ENCODE results near the gene TJP2. TPM values are rescaled to one million over a fixed set of nuclear protein-coding genes. Genes with fewer than 3 reads are reported as not detected.

TJP2 gene
- total RNA-seq, 3 donors from 2014 or later = 3.1 to 5.8 (median 4.1) TPM

DNA sequence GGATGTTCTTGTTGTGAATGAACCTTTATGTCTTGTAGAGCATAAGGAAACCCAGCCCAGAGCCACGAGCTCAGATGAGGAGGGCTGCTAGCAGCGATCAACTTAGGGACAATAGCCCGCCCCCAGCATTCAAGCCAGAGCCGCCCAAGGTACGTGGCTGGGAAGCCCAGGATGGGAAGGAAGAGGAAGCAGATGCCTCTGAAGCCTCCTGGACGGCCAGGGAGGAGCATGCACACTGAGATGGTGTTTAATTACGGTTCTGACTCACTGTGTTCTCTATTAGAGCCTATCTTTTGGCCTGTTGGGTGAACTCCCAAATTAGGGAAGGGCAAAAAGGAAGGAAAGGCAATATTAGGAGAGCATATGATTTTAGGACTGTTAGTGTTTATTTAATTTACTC is 75.3 kb downstream of the TJP2 start:
- Mint-ChIP-seq H3K36me3 (ENCODE audit: insufficient read depth) (peaks cover 12% of the 10 kb centered on the region), H3K4me3 (no peak overlapping the region), H3K4me1 (ENCODE audit: low read depth) (no peaks in the 10 kb centered on the region), H3K27me3 (ENCODE audit: low read depth) (no peaks in the 10 kb centered on the region), H3K9me3 (peaks cover 4% of the 10 kb centered on the region)
- DNase-seq (no peak), ATAC-seq (no peak)

DNA sequence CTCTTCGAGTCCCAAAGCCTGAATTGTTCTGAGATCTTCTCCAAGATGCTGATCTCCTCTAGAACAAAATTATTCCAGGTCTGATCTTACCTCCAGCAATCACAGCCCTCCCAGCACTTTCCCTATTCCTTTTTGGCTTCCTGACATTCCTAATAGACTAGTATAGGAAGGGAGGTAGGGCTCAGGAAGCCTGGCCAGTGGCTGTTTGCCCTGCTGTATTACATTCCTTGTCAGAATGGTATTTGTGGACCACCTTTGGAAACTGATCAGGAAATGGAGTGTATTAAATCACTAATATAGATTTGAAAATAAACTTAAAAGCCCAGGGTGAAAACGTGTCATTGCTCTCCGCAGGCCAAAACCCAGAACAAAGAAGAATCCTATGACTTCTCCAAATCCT is 76.6 kb downstream of the TJP2 start:
- peaks cover 12% of the 10 kb centered on the region for H3K36me3 Mint-ChIP-seq (ENCODE audit: insufficient read depth)
- H3K4me3 Mint-ChIP-seq = no peak overlapping the region
- no peaks in the 10 kb centered on the region for H3K4me1 Mint-ChIP-seq (ENCODE audit: low read depth)
- DNase-seq (no peak), ATAC-seq (no peak)
- peaks cover 4% of the 10 kb centered on the region for H3K9me3 Mint-ChIP-seq
- no peaks in the 10 kb centered on the region for H3K27me3 Mint-ChIP-seq (ENCODE audit: low read depth)

DNA sequence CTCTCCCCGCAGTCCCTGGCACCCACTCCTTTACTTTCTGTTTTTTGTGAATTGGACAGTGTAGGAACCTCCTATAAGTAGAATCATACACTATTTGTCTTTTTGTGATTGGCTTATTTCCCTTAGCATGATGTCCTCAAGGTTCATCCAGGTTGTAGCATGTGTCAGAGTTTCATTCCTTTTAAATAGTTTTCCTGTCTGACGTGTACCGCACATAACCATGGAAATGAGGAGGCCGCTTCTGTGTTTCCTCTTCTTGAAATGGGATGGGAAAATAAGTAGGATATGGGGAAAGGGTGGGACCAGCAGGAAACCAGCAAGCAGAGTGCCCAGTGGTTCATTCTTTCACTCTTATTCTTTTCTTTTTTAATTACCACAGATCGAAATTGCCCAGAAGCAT is 78.4 kb downstream of the TJP2 start:
- ATAC-seq = no peak
- Mint-ChIP-seq H3K4me1 (ENCODE audit: low read depth) (no peaks in the 10 kb centered on the region), H3K36me3 (ENCODE audit: insufficient read depth) (peaks cover 5% of the 10 kb centered on the region), H3K27me3 (ENCODE audit: low read depth) (no peaks in the 10 kb centered on the region), H3K4me3 (no peak overlapping the region), H3K9me3 (no peaks in the 10 kb centered on the region)
- no peak for DNase-seq

GRCh38 chr9:69253057-69253456 is 79.0 kb downstream of the TJP2 start:
- no peak for ATAC-seq

DNA sequence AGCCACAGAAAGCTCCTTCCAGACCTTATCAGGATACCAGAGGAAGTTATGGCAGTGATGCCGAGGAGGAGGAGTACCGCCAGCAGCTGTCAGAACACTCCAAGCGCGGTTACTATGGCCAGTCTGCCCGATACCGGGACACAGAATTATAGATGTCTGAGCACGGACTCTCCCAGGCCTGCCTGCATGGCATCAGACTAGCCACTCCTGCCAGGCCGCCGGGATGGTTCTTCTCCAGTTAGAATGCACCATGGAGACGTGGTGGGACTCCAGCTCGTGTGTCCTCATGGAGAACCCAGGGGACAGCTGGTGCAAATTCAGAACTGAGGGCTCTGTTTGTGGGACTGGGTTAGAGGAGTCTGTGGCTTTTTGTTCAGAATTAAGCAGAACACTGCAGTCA is 80.1 kb downstream of the TJP2 start:
- H3K27me3 Mint-ChIP-seq (ENCODE audit: low read depth) = no peaks in the 10 kb centered on the region
- no peak for ATAC-seq
- H3K4me1 Mint-ChIP-seq (ENCODE audit: low read depth) = no peaks in the 10 kb centered on the region
- H3K36me3 Mint-ChIP-seq (ENCODE audit: insufficient read depth) = peaks cover 2% of the 10 kb centered on the region
- no peak overlapping the region for H3K4me3 Mint-ChIP-seq
- DNase-seq = no peak
- H3K9me3 Mint-ChIP-seq = no peaks in the 10 kb centered on the region

More at GRCh38 chr9:69253057-69253456, 79.0 kb downstream of the TJP2 start:
- no peaks in the 10 kb centered on the region for H3K4me1 Mint-ChIP-seq (ENCODE audit: low read depth)
- H3K9me3 Mint-ChIP-seq = no peaks in the 10 kb centered on the region
- H3K4me3 Mint-ChIP-seq = no peak overlapping the region
- no peaks in the 10 kb centered on the region for H3K27me3 Mint-ChIP-seq (ENCODE audit: low read depth)
- H3K36me3 Mint-ChIP-seq (ENCODE audit: insufficient read depth) = peaks cover 5% of the 10 kb centered on the region
- DNase-seq = no peak

DNA sequence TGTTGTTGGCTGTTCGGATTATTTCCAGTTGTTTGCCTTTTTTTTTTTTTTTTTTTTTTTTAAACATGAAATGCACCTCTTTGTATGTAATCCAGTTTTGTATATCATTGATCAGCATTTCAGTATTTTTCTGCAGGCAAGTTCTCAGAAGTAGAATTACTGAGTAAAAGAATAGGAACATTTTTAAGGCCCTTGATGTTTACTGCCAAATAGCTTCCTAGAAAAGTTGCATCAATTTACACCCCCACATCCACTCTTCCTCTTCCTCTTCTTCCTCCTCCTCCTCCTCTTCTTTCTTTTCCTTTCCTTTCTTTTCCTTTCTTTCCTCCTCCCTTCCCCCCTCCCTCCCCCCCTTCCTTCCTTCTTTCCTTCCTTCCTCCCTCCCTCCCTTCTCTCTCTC is 81.5 kb downstream of the TJP2 start:
- H3K36me3 Mint-ChIP-seq (ENCODE audit: insufficient read depth) = peaks cover 2% of the 10 kb centered on the region
- no peak for DNase-seq

GRCh38 chr9:69258551-69258950 is 84.5 kb downstream of the TJP2 start:
- Mint-ChIP-seq H3K4me1 (ENCODE audit: low read depth) (no peaks in the 10 kb centered on the region), H3K4me3 (no peak overlapping the region), H3K36me3 (ENCODE audit: insufficient read depth) (no peaks in the 10 kb centered on the region), H3K27me3 (ENCODE audit: low read depth) (peaks cover 1% of the 10 kb centered on the region), H3K9me3 (no peaks in the 10 kb centered on the region)
- ATAC-seq = no peak
- DNase-seq = no peak

More for the DNA sequence above, 81.5 kb downstream of the TJP2 start:
- H3K4me3 Mint-ChIP-seq = no peak overlapping the region
- H3K9me3 Mint-ChIP-seq = no peaks in the 10 kb centered on the region
- no peak for ATAC-seq
- no peaks in the 10 kb centered on the region for H3K27me3 Mint-ChIP-seq (ENCODE audit: low read depth)
- no peaks in the 10 kb centered on the region for H3K4me1 Mint-ChIP-seq (ENCODE audit: low read depth)

DNA sequence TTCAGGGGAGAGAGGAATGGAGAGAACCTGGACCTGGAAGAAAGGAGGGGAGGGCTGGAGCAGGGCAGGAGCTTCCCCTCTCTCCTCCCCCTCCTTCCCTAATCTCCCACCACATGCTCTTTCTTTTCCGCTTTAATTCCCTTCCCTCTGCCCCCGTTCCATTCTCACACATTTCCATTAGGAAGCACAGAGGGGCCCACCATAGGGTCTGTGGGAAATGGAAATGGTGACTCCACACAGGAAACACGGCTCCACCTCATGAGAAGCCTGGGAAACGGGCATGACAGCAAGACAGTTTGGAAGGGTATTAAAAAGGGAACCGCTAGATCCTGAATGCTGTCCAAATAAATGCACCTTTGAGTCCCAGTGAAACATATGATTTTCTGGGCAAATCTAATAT is 86.1 kb downstream of the TJP2 start:
- no peak for ATAC-seq
- H3K9me3 Mint-ChIP-seq = no peaks in the 10 kb centered on the region
- peaks cover 5% of the 10 kb centered on the region for H3K27me3 Mint-ChIP-seq (ENCODE audit: low read depth)
- no peaks in the 10 kb centered on the region for H3K36me3 Mint-ChIP-seq (ENCODE audit: insufficient read depth)
- no peak overlapping the region for H3K4me3 Mint-ChIP-seq
- no peaks in the 10 kb centered on the region for H3K4me1 Mint-ChIP-seq (ENCODE audit: low read depth)
- DNase-seq = no peak

DNA sequence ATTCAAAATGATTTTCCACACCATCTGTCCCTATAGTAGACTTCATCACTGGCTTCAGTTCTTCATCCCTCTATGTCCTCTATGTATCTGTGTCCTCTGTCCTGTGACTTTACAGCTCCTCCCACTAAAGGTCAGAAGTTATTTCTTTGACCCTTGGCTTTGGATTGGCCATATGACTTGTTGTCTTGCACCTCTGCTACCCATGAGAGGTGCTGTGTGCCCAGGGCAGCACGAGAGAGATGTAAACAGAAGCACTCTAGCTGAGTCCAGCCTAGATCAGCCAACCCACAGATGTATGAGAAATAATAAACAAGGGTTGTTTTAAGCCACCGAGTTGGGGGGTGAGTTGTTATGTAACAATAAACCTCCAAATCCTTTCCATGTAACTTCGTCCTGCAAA is 87.6 kb downstream of the TJP2 start:
- H3K36me3 Mint-ChIP-seq (ENCODE audit: insufficient read depth) = no peaks in the 10 kb centered on the region
- DNase-seq (no peak), ATAC-seq (no peak)
- H3K9me3 Mint-ChIP-seq = no peaks in the 10 kb centered on the region
- peaks cover 15% of the 10 kb centered on the region for H3K27me3 Mint-ChIP-seq (ENCODE audit: low read depth)
- no peaks in the 10 kb centered on the region for H3K4me1 Mint-ChIP-seq (ENCODE audit: low read depth)
- no peak overlapping the region for H3K4me3 Mint-ChIP-seq

GRCh38 chr9:69264526-69264925 is 90.4 kb downstream of the TJP2 start:
- H3K4me1 Mint-ChIP-seq (ENCODE audit: low read depth) = no peaks in the 10 kb centered on the region
- no peaks in the 10 kb centered on the region for H3K36me3 Mint-ChIP-seq (ENCODE audit: insufficient read depth)
- H3K9me3 Mint-ChIP-seq = no peaks in the 10 kb centered on the region
- no peak overlapping the region for H3K4me3 Mint-ChIP-seq
- peaks cover 15% of the 10 kb centered on the region for H3K27me3 Mint-ChIP-seq (ENCODE audit: low read depth)
- ATAC-seq (no peak), DNase-seq (no peak)

DNA sequence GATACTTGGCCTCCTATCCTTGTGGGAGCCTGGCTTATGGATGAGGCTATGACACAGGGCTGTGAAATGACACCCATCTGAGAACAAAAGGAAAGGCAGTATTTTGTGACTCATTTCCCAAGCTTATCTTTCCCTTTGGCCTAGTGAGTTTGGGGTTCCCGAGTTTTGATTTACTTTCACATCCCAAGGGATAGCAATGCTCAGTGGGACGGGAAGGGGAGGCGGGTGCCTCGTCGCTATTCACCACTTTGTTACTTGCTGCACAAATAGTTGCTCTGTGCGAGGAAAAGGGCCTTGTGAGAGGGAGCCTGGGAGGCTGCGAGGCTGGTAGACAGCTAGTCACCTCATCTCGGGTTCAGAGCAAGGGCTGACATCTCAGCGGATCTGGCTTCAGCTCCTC is 91.8 kb downstream of the TJP2 start:
- no peak for ATAC-seq
- no peak for DNase-seq
- no peaks in the 10 kb centered on the region for H3K4me1 Mint-ChIP-seq (ENCODE audit: low read depth)
- H3K36me3 Mint-ChIP-seq (ENCODE audit: insufficient read depth) = no peaks in the 10 kb centered on the region
- no peaks in the 10 kb centered on the region for H3K9me3 Mint-ChIP-seq
- peaks cover 18% of the 10 kb centered on the region for H3K27me3 Mint-ChIP-seq (ENCODE audit: low read depth)
- H3K4me3 Mint-ChIP-seq = no peak overlapping the region

DNA sequence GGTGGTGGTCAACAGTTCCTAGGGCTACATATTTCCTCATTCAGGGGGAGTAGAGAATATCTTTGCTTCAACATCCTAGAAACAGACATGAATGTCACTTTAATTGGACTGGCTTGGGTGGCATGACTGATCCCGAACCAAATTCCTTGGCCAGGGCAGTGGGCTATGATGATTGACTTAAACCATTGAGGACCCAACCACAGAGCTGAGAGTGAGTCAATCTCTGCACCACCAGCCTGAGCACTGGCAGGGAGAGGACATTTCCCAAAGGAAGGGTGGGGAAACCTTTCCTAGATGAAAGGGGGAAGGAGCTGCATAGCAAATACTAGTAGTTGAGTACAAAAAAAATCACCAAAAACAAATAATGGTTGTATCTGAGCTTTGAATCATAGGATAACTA is 98.1 kb downstream of the TJP2 start:
- Mint-ChIP-seq H3K9me3 (peaks cover 3% of the 10 kb centered on the region), H3K27me3 (ENCODE audit: low read depth) (peaks cover 6% of the 10 kb centered on the region), H3K36me3 (ENCODE audit: insufficient read depth) (no peaks in the 10 kb centered on the region), H3K4me1 (ENCODE audit: low read depth) (no peaks in the 10 kb centered on the region), H3K4me3 (no peak overlapping the region)
- ATAC-seq (no peak), DNase-seq (no peak)

GRCh38 chr9:69273161-69273560 is 99.1 kb downstream of the TJP2 start:
- no peaks in the 10 kb centered on the region for H3K36me3 Mint-ChIP-seq (ENCODE audit: insufficient read depth)

GRCh38 chr9:69276775-69277174 is 102.7 kb downstream of the TJP2 start:
- ATAC-seq (no peak), DNase-seq (no peak)
- Mint-ChIP-seq H3K36me3 (ENCODE audit: insufficient read depth) (no peaks in the 10 kb centered on the region), H3K9me3 (peaks cover 7% of the 10 kb centered on the region), H3K27me3 (ENCODE audit: low read depth) (peaks cover 2% of the 10 kb centered on the region), H3K4me3 (no peak overlapping the region), H3K4me1 (ENCODE audit: low read depth) (no peaks in the 10 kb centered on the region)

More at GRCh38 chr9:69273161-69273560, 99.1 kb downstream of the TJP2 start:
- no peak for ATAC-seq
- no peak for DNase-seq
- Mint-ChIP-seq H3K4me3 (no peak overlapping the region), H3K27me3 (ENCODE audit: low read depth) (peaks cover 6% of the 10 kb centered on the region), H3K9me3 (peaks cover 3% of the 10 kb centered on the region), H3K4me1 (ENCODE audit: low read depth) (no peaks in the 10 kb centered on the region)

- no peak overlapping the region for H3K4me3 Mint-ChIP-seq
- ATAC-seq = peak; percentile 82 to 87
- peaks cover 8% of the 10 kb centered on the region for H3K27me3 Mint-ChIP-seq (ENCODE audit: low read depth)
- DNase-seq = no peak
- H3K36me3 Mint-ChIP-seq (ENCODE audit: insufficient read depth) = no peaks in the 10 kb centered on the region
- H3K9me3 Mint-ChIP-seq = peaks cover 7% of the 10 kb centered on the region
- no peaks in the 10 kb centered on the region for H3K4me1 Mint-ChIP-seq (ENCODE audit: low read depth)
These were observed 105.1 kb downstream of the TJP2 start for GRCh38 chr9:69279084-69279731.

Measured in activated T-cell treated with anti-CD3 and anti-CD28 coated beads, Interleukin-2, amount 50 U/mL, for 4 hours (primary cell).